ENCODE data around the gene ATAD3C. TPM values are rescaled to one million over a fixed set of nuclear protein-coding genes. Genes with fewer than 3 reads are reported as not detected.
A peak's percentile ranks its signal among the peaks of the same experiment; 100 is the strongest.
"Not testable (repeated sequence)": the region's sequence is repeated elsewhere in the genome, so short reads cannot be mapped to it uniquely, and the experiment has no call there.

ATAD3C gene
- total RNA-seq, 1 donor from 2014 or later, result 1.6 TPM

GRCh38 chr1:1510912-1511532 is 61.5 kb downstream of the ATAD3C start:
- H3K4me3 Mint-ChIP-seq (ENCODE audit: low read depth), result peak overlapping the region; percentile 85
- TF ChIP-seq CTCF (IDR thresholded peaks at IDR 0.05; ENCODE audit: unreplicated experiment), result peak; percentile 19
- DNase-seq (ENCODE audit: low spot score, unreplicated experiment), result no peak
- no peaks in the 10 kb centered on the region for H3K9me3 Mint-ChIP-seq (ENCODE audit: low read depth)
- H3K4me1 Mint-ChIP-seq (ENCODE audit: low read depth), result peaks cover 5% of the 10 kb centered on the region
- H3K36me3 Mint-ChIP-seq (ENCODE audit: insufficient read depth), result no peaks in the 10 kb centered on the region
- H3K27me3 Mint-ChIP-seq, result no peaks in the 10 kb centered on the region
- peak overlapping the region; percentile 91 for H3K27ac Mint-ChIP-seq

GRCh38 chr1:1511533-1512285 is 62.2 kb downstream of the ATAD3C start, which contains the start of gene ATAD3A:
Gene ATAD3A (plus strand): TSS chr1:1512162. CDS start chr1:1512269, 107 bp downstream.
- peak within 1 kb of the TSS; percentile 91 for H3K27ac Mint-ChIP-seq
- no peaks in the 10 kb centered on the region for H3K27me3 Mint-ChIP-seq

GRCh38 chr1:1512425-1512824 is 62.9 kb downstream of the ATAD3C start:
- DNase-seq (ENCODE audit: low spot score, unreplicated experiment), result not testable (repeated sequence)

More at GRCh38 chr1:1511533-1512285, 62.2 kb downstream of the ATAD3C start, which contains the start of gene ATAD3A:
- TF ChIP-seq CTCF (IDR thresholded peaks at IDR 0.05; ENCODE audit: unreplicated experiment), result no peak
- H3K9me3 Mint-ChIP-seq (ENCODE audit: low read depth), result no peaks in the 10 kb centered on the region
- peaks cover 5% of the 10 kb centered on the region for H3K4me1 Mint-ChIP-seq (ENCODE audit: low read depth)
- H3K4me3 Mint-ChIP-seq (ENCODE audit: low read depth), result peak within 1 kb of the TSS; percentile 85
- DNase-seq (ENCODE audit: low spot score, unreplicated experiment), result peak; percentile 95
- no peaks in the 10 kb centered on the region for H3K36me3 Mint-ChIP-seq (ENCODE audit: insufficient read depth)

GRCh38 chr1:1513675-1514074 is 64.2 kb downstream of the ATAD3C start:
- H3K27ac Mint-ChIP-seq, H3K27me3 Mint-ChIP-seq: not testable (repeated sequence)

More at GRCh38 chr1:1512425-1512824, 62.9 kb downstream of the ATAD3C start:
- peak overlapping the region; percentile 67 for H3K4me3 Mint-ChIP-seq (ENCODE audit: low read depth)
- H3K27ac Mint-ChIP-seq; H3K9me3 Mint-ChIP-seq (ENCODE audit: low read depth); H3K27me3 Mint-ChIP-seq; H3K36me3 Mint-ChIP-seq (ENCODE audit: insufficient read depth); H3K4me1 Mint-ChIP-seq (ENCODE audit: low read depth): not testable (repeated sequence)

GRCh38 chr1:1514376-1514775 is 64.9 kb downstream of the ATAD3C start:
- H3K36me3 Mint-ChIP-seq (ENCODE audit: insufficient read depth); H3K27ac Mint-ChIP-seq; H3K4me3 Mint-ChIP-seq (ENCODE audit: low read depth); DNase-seq (ENCODE audit: low spot score, unreplicated experiment); H3K9me3 Mint-ChIP-seq (ENCODE audit: low read depth); H3K27me3 Mint-ChIP-seq; H3K4me1 Mint-ChIP-seq (ENCODE audit: low read depth): not testable (repeated sequence)

More at GRCh38 chr1:1513675-1514074, 64.2 kb downstream of the ATAD3C start:
- H3K4me1 Mint-ChIP-seq (ENCODE audit: low read depth); H3K9me3 Mint-ChIP-seq (ENCODE audit: low read depth); H3K36me3 Mint-ChIP-seq (ENCODE audit: insufficient read depth); DNase-seq (ENCODE audit: low spot score, unreplicated experiment): not testable (repeated sequence)
- H3K4me3 Mint-ChIP-seq (ENCODE audit: low read depth), result peak overlapping the region; percentile 57

GRCh38 chr1:1516923-1517322 is 67.4 kb downstream of the ATAD3C start:
- H3K4me3 Mint-ChIP-seq (ENCODE audit: low read depth); H3K4me1 Mint-ChIP-seq (ENCODE audit: low read depth); H3K9me3 Mint-ChIP-seq (ENCODE audit: low read depth); H3K27me3 Mint-ChIP-seq; H3K36me3 Mint-ChIP-seq (ENCODE audit: insufficient read depth); H3K27ac Mint-ChIP-seq; DNase-seq (ENCODE audit: low spot score, unreplicated experiment): not testable (repeated sequence)

- DNase-seq (ENCODE audit: low spot score, unreplicated experiment), result no peak
- no peaks in the 10 kb centered on the region for H3K9me3 Mint-ChIP-seq (ENCODE audit: low read depth)
- no peak overlapping the region for H3K4me3 Mint-ChIP-seq (ENCODE audit: low read depth)
- H3K36me3 Mint-ChIP-seq (ENCODE audit: insufficient read depth), result peaks cover 6% of the 10 kb centered on the region
- TF ChIP-seq CTCF (IDR thresholded peaks at IDR 0.05; ENCODE audit: unreplicated experiment), result no peak
- no peaks in the 10 kb centered on the region for H3K27me3 Mint-ChIP-seq
- H3K27ac Mint-ChIP-seq, result no peak overlapping the region
- peaks cover 2% of the 10 kb centered on the region for H3K4me1 Mint-ChIP-seq (ENCODE audit: low read depth)
These were observed 68.6 kb downstream of the ATAD3C start for GRCh38 chr1:1517973-1518620.

GRCh38 chr1:1518621-1519007 is 69.1 kb downstream of the ATAD3C start:
- H3K9me3 Mint-ChIP-seq (ENCODE audit: low read depth); H3K27ac Mint-ChIP-seq; H3K4me3 Mint-ChIP-seq (ENCODE audit: low read depth); H3K27me3 Mint-ChIP-seq; DNase-seq (ENCODE audit: low spot score, unreplicated experiment); H3K4me1 Mint-ChIP-seq (ENCODE audit: low read depth); H3K36me3 Mint-ChIP-seq (ENCODE audit: insufficient read depth): not testable (repeated sequence)

Data from progenitor cell of endocrine pancreas (in vitro differentiated cells).